Measurements from ENCODE around the gene THSD4. TPM values are rescaled to one million over a fixed set of nuclear protein-coding genes. Genes with fewer than 3 reads are reported as not detected.
"Not testable (repeated sequence)": the region's sequence is repeated elsewhere in the genome, so short reads cannot be mapped to it uniquely, and the experiment has no call there.

THSD4 gene
- total RNA-seq, 2 donors from 2014 or later = 0.08 TPM; not detected in 1

- no peak for ATAC-seq (replicated peaks)
- Mint-ChIP-seq H3K4me1 (no peaks in the 10 kb centered on the region), H3K36me3 (ENCODE audit: low read depth) (no peaks in the 10 kb centered on the region), H3K27ac (no peak overlapping the region), H3K27me3 (peaks cover 11% of the 10 kb centered on the region), H3K4me3 (no peak overlapping the region), H3K9me3 (no peaks in the 10 kb centered on the region)
Observed at GRCh38 chr15:71194286-71194685, 79.0 kb downstream of the THSD4 start.

DNA sequence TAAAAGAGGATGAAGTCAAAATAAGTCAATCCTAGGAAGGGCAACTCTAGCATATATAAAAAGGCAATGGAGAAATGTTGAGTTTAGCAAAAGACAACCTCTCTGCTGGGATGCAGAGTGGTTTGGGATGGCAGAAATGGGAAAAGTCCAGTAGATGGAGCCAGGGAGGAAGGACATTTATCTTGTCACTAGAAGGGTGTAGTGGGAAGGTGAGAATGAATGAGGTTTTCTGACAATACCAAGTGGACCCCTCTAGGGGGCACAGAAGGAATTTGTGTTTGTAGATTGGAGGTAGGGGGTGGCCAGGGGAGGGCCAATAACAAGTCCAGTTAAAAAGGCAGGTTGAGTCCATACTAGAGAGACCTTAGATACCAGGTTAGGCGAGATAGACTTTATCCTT is 80.0 kb downstream of the THSD4 start:
- Mint-ChIP-seq H3K4me3 (no peak overlapping the region), H3K4me1 (no peaks in the 10 kb centered on the region), H3K27ac (no peak overlapping the region), H3K36me3 (ENCODE audit: low read depth) (no peaks in the 10 kb centered on the region), H3K27me3 (peaks cover 11% of the 10 kb centered on the region), H3K9me3 (no peaks in the 10 kb centered on the region)
- no peak for ATAC-seq (replicated peaks)

- H3K4me3 Mint-ChIP-seq = no peak overlapping the region
- H3K27me3 Mint-ChIP-seq = peaks cover 4% of the 10 kb centered on the region
- H3K27ac Mint-ChIP-seq = no peak overlapping the region
- H3K36me3 Mint-ChIP-seq (ENCODE audit: low read depth) = no peaks in the 10 kb centered on the region
- H3K4me1 Mint-ChIP-seq = no peaks in the 10 kb centered on the region
- H3K9me3 Mint-ChIP-seq = no peaks in the 10 kb centered on the region
- ATAC-seq (replicated peaks) = no peak
Observed at GRCh38 chr15:71197620-71198019, 82.3 kb downstream of the THSD4 start.

- no peaks in the 10 kb centered on the region for H3K9me3 Mint-ChIP-seq
- H3K4me1 Mint-ChIP-seq = no peaks in the 10 kb centered on the region
Observed at GRCh38 chr15:71198846-71199245, 83.6 kb downstream of the THSD4 start.

DNA sequence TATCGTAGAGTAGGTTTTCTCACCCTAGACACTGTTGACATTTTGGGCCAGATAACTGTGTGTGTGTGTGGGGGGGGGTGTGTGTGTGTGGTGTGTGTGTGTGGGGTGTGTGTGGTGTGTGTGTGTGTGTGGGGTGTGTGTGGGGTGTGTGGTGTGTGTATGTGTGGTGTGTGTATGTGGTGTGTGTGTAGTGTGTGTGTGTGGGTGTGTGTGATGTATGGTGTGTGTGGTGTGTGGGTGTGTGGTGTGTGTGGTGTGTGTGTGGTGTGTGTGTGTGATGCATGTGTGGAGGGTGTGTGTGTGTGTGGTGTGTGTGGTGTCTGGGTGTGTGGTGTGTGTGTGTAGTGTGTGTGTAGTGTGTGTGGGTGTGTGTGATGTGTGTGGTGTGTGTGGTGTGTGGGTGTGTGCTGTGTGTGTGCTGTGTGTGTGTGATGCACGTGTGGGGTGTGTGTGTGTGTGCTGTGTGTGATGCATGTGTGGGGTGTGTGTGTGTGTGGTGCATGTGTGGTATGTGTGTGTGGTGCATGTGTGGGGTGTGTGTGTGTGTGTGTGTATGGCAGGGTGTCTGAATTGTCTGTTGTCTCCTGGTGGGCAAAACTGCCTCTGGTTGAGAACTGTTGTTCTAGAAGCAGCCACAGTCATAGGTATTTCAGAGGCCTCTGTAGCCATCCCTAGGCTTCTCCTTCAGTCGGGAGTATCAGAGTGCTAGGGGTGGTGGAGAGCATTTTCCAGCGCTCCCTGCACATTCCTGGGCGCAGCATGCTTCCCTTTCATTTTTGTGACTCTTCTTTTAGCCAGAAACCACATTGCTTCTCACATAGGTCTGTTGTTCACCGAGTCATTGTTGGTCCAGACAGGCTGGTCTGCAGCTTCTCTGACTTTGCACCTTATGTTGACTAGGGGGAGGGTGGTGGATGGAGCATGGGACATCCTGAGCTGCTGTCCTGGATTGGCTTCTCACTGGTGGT is 84.4 kb downstream of the THSD4 start:
- Mint-ChIP-seq H3K4me1 (no peaks in the 10 kb centered on the region), H3K27ac (no peak overlapping the region), H3K27me3 (no peaks in the 10 kb centered on the region), H3K36me3 (ENCODE audit: low read depth) (no peaks in the 10 kb centered on the region), H3K9me3 (no peaks in the 10 kb centered on the region), H3K4me3 (no peak overlapping the region)
- no peak for ATAC-seq (replicated peaks)

More at GRCh38 chr15:71198846-71199245, 83.6 kb downstream of the THSD4 start:
- no peak overlapping the region for H3K27ac Mint-ChIP-seq
- no peaks in the 10 kb centered on the region for H3K27me3 Mint-ChIP-seq
- H3K4me3 Mint-ChIP-seq = no peak overlapping the region
- H3K36me3 Mint-ChIP-seq (ENCODE audit: low read depth) = no peaks in the 10 kb centered on the region
- ATAC-seq (replicated peaks) = no peak

DNA sequence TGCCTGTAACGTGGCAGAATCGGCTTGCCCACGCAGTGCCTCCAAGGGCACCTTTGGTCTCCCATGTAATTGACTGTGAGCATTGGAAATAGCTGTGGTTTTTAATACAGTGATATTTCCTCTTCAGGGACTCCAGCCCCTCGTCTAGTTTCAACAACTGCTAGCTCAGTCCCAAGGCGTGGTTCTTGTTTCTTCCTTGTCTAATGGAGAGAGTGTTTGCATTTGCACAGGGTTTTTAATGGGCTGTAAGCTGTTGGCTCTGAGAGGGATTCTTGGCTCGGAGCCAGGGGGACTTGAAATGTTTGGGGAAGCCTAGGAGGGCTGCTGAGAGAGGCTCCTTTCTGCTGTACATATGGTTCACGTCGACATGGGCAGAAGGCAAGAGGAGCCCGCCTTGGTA is 86.2 kb downstream of the THSD4 start:
- no peaks in the 10 kb centered on the region for H3K4me1 Mint-ChIP-seq
- no peak overlapping the region for H3K4me3 Mint-ChIP-seq
- ATAC-seq (replicated peaks) = no peak
- no peak overlapping the region for H3K27ac Mint-ChIP-seq
- no peaks in the 10 kb centered on the region for H3K9me3 Mint-ChIP-seq
- no peaks in the 10 kb centered on the region for H3K27me3 Mint-ChIP-seq
- H3K36me3 Mint-ChIP-seq (ENCODE audit: low read depth) = no peaks in the 10 kb centered on the region

DNA sequence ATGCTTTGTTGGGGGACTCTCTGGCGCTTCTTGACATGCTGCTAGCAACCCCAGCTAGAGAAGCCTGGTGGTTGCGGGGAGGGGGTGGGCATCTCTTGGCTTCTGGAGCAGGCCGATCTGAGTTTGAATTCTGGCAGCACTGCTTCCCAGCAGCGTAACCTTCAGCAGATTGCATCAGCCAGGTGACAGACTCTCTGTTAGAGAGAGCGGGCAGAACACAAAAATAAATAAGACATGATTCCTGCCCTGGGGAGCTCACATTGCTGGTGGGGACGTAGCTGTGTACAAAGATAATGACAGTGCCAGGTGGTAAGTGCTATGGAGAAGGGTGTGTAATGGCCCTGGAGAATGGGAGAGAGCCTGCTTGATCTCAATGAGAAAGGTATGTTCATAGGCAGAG is 87.4 kb downstream of the THSD4 start:
- Mint-ChIP-seq H3K27me3 (no peaks in the 10 kb centered on the region), H3K36me3 (ENCODE audit: low read depth) (no peaks in the 10 kb centered on the region), H3K4me3 (no peak overlapping the region), H3K4me1 (no peaks in the 10 kb centered on the region), H3K9me3 (no peaks in the 10 kb centered on the region), H3K27ac (no peak overlapping the region)
- no peak for ATAC-seq (replicated peaks)

GRCh38 chr15:71203586-71204474 is 88.6 kb downstream of the THSD4 start:
- no peak for ATAC-seq (replicated peaks)

DNA sequence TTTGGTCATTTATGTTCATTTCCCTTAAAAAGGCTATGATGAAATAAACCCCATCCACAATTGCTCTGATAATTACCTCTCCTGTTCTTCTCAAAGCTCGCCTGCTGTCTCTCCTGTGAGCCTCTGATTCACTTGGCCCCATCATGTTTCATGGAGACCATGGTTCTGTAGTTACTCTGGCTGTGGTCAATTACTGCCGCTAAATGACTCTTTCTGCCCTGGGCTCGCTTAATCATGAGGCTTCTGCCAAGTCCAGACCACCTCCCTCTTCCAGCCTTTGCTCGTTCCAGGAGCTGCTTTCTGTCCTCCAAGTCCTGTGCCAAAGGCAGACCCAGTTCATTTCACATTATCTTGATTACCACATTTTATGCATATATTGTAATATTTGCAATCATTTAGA is 91.9 kb downstream of the THSD4 start:
- Mint-ChIP-seq H3K27ac (no peak overlapping the region), H3K36me3 (ENCODE audit: low read depth) (no peaks in the 10 kb centered on the region), H3K9me3 (no peaks in the 10 kb centered on the region), H3K4me3 (no peak overlapping the region), H3K4me1 (no peaks in the 10 kb centered on the region), H3K27me3 (peaks cover 13% of the 10 kb centered on the region)
- ATAC-seq (replicated peaks) = no peak

More at GRCh38 chr15:71203586-71204474, 88.6 kb downstream of the THSD4 start:
- Mint-ChIP-seq H3K27ac (no peak overlapping the region), H3K36me3 (ENCODE audit: low read depth) (no peaks in the 10 kb centered on the region), H3K27me3 (no peaks in the 10 kb centered on the region), H3K9me3 (no peaks in the 10 kb centered on the region), H3K4me1 (no peaks in the 10 kb centered on the region), H3K4me3 (no peak overlapping the region)

GRCh38 chr15:71212146-71212545 is 96.9 kb downstream of the THSD4 start:
- no peaks in the 10 kb centered on the region for H3K9me3 Mint-ChIP-seq
- no peak for ATAC-seq (replicated peaks)
- H3K4me3 Mint-ChIP-seq = no peak overlapping the region
- no peak overlapping the region for H3K27ac Mint-ChIP-seq
- no peaks in the 10 kb centered on the region for H3K36me3 Mint-ChIP-seq (ENCODE audit: low read depth)
- H3K27me3 Mint-ChIP-seq = peaks cover 33% of the 10 kb centered on the region
- no peaks in the 10 kb centered on the region for H3K4me1 Mint-ChIP-seq

DNA sequence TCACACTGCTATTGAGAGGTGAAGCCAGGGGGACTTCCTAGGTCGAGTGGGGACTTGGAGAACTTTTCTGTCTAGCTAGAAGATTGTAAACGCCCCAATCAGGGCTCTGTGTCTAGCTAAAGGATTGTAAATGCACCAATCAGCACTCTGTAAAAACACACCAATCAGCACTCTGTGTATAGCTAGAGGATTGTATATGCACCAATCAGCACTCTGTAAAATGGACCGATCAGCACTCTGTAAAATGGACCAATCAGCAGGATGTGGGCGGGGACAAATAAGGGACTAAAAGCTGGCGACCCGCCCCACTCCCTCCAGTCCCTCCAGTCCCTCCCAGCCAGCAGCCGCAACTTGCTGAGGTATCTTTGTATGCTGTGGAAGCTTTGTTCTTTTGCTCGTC is 98.7 kb downstream of the THSD4 start:
- not testable (repeated sequence) for H3K4me3 Mint-ChIP-seq; H3K4me1 Mint-ChIP-seq; ATAC-seq (replicated peaks); H3K9me3 Mint-ChIP-seq; H3K27ac Mint-ChIP-seq; H3K36me3 Mint-ChIP-seq (ENCODE audit: low read depth)
- peaks cover 36% of the 10 kb centered on the region for H3K27me3 Mint-ChIP-seq

DNA sequence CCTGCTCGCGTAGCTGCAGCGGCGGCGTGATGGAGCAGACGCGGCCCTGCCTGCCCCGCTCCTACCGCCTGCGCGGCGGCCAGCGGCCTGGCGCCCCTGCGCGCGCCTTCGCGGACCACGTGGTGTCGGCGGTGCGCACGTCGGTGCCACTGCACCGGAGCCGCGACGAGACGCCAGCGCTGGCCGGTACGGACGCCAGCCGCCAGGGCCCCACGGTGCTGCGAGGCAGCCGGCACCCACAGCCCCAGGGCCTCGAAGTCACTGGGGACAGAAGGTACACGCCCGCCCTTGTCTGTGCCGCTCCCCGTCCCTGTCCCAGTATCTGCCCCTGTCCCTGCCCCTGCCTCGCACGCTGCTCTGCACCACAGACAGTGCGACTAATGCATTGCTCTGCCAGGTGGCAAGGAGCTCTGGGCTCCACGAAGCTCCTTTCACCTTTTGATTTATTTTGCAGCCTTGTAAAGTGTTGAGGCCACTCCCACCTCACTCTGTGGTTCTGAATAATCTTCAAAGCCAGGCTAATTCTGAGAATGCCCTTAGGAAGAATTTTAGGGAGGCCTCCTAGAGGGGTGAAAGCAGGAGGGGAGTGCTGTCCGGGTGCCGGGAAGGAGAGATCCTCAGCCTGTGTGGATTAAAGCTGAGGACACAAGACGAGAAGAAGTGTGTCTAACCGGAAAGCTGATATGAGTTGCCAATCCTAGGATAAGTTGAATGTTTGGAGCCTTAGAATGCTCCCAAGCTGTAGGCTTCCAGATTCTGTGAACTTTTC is 100.0 kb downstream of the THSD4 start:
- Mint-ChIP-seq H3K27ac (no peak overlapping the region), H3K4me1 (no peaks in the 10 kb centered on the region), H3K9me3 (no peaks in the 10 kb centered on the region), H3K4me3 (no peak overlapping the region), H3K36me3 (ENCODE audit: low read depth) (no peaks in the 10 kb centered on the region), H3K27me3 (peaks cover 27% of the 10 kb centered on the region)
- no peak for ATAC-seq (replicated peaks)

DNA sequence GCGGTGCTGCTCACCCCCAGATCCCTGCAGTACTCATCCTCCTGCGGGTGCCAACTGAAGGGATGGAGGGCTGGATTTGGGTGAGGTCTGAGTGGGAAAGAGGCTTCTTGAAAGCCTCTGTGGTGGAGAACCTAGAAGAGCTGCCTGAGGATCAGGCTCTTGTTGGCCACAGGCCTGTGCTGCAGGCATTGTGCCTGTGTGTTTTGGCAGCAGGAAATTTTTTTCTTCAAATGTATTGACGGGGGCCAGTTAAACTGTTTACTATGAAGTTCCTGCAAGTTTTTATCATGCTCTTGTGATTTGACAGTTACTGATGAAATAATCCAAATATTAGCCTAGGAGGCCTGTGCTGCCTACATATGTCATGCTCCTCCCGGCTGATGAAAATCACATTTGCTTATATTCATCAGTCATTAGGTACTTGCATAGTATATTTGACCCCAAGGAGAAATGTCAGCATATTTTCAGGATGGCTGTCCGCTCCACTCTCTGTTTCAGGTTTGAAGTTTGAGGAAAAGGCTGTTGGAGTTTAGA is 103.1 kb downstream of the THSD4 start:
- H3K4me3 Mint-ChIP-seq = no peak overlapping the region
- no peak for ATAC-seq (replicated peaks)
- H3K4me1 Mint-ChIP-seq = no peaks in the 10 kb centered on the region
- H3K27ac Mint-ChIP-seq = no peak overlapping the region
- H3K36me3 Mint-ChIP-seq (ENCODE audit: low read depth) = no peaks in the 10 kb centered on the region
- H3K27me3 Mint-ChIP-seq = peaks cover 16% of the 10 kb centered on the region
- H3K9me3 Mint-ChIP-seq = no peaks in the 10 kb centered on the region

- no peaks in the 10 kb centered on the region for H3K9me3 Mint-ChIP-seq
- H3K36me3 Mint-ChIP-seq (ENCODE audit: low read depth) = no peaks in the 10 kb centered on the region
- ATAC-seq (replicated peaks) = no peak
- no peak overlapping the region for H3K27ac Mint-ChIP-seq
- peaks cover 20% of the 10 kb centered on the region for H3K27me3 Mint-ChIP-seq
- H3K4me3 Mint-ChIP-seq = no peak overlapping the region
- H3K4me1 Mint-ChIP-seq = no peaks in the 10 kb centered on the region
Observed at GRCh38 chr15:71219101-71219500, 103.8 kb downstream of the THSD4 start.

All from activated T-helper 17 cell treated with anti-CD3 and anti-CD28 coated beads, Interleukin-2, amount 50 U/mL, for 72 hours (primary cell).